Stromal cell of bone marrow (primary cell): ENCODE data around the gene DDX54.
A peak's percentile ranks its signal among the peaks of the same experiment; 100 is the strongest.

Source experiments
- DNase-seq: peaks from one replicate; pipeline ENCODE4 v3.0.0-alpha.2; 2012; ENCODE audit warnings: low read depth

DDX54 gene

DNA sequence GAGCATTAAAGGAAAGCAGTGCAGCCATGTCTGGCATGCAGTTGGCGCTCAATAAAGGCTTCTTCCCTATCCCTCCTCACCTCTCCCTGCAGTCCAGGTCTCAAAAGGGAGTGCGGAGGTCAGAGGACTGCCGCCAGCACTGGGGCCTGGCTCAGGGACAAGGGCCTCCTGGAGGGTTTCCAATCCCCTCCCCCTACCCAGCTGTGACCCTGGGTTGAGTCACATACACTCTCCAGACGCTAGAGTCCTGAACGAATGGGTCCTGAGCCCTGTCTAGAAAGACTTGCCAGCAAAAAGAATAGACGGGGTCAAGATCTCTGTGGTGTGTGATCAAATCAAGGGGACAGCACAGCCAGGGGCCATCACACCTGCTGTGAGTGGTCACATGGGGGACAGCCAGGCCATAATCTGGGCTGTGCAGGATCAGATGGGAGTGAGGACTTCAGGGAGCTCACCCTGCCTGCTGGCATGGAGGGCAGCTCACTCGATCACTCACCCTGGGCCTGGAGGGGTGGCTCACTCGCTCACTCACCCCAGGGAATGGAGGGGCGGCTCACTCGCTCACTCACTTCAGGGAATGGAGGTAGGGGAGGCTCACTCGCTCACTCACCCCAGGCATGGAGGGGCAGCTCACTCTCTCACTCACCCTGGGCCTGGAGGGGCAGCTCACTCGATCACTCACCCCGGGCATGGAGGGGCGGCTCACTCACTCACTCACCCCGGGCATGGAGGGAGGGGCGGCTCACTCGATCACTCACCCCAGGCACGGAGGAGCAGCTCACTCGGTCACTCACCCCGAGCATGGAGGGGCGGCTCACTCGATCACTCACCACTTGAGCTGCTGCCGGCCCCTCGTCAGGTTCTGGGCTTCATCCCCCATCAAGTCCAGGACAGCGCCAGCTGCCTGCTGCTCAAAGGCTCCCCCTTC, 22.9 kb downstream of the DDX54 start:
- DNase-seq, result no peak

GRCh38 chr12:113161415-113162016, 23.8 kb downstream of the DDX54 start:
- DNase-seq, result no peak

DNA sequence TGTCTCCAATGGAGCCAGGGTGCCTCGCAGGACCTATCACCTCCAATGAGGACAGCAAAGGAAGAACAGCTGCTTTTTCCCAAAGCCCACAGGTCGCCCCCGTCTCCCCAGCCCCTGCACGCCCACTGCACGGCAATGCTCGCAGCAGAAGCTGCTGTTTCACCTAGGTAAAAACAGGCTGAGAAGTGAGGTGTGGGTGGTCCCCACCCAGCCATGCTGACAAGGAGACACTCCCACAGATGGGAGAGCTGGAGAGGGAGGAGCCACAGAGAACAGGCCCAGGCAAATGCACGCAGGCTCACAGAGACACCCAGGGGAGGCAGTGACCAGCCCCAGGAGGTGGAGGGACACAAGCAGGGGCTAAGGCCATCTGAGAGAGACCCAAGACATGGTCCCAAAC, 25.3 kb downstream of the DDX54 start:
- no peak for DNase-seq

GRCh38 chr12:113158439-113159203, 26.7 kb downstream of the DDX54 start:
- no peak for DNase-seq

- DNase-seq, result no peak
Measured at GRCh38 chr12:113157218-113157859, 27.9 kb downstream of the DDX54 start.

DNA sequence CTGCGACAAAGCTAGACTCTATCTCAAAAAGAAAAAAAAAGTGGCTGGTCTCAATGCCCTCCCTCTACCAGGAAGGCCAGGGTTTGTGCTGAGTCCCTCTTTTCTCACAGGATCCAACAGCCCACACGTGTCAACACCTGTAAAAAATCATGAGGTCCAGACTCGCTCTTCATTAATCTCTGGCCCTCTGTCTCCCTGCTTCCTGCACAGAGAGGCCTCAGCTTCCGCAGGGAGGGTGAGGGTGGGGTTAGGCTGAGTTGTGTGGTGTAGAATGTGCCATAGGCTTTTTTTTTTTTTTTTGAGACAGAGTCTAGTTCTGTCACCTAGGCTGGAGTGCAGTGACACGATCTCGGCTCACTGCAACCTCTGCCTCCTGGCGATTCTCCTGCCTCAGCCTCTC, 29.6 kb downstream of the DDX54 start:
- no peak for DNase-seq

DNA sequence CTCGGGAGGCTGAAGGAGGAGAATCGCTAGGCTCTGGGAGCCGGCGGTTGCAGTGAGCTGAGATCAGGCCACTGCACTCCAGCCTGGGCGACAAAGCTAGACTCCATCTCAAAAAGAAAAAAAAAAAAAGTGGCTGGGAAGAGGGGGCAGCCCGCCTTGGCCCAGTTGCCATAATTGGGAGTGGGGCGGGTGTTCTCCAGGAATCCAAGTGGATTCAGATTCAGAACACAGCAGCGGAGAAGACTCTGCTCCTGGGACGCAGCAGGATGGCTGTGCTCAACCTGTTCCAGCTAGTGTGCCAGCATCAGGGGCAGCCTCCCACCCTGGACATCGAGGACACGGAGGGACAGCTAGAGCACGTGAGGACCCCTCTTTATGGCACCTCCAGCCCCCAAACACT, 30.2 kb downstream of the DDX54 start:
- no peak for DNase-seq

- no peak for DNase-seq
Measured at GRCh38 chr12:113154351-113154973, 30.8 kb downstream of the DDX54 start.

- DNase-seq, result peak; percentile 55
Measured at GRCh38 chr12:113152835-113153814, 32.2 kb downstream of the DDX54 start.

- no peak for DNase-seq
Measured at GRCh38 chr12:113152196-113152834, 33.0 kb downstream of the DDX54 start.

- no peak for DNase-seq
Measured at GRCh38 chr12:113151655-113152054, 33.6 kb downstream of the DDX54 start.

GRCh38 chr12:113149361-113150150, 35.7 kb downstream of the DDX54 start, which contains the start of gene CFAP73:
TSS of gene CFAP73 (plus strand) at chr12:113149724. CDS start at chr12:113149858, 134 bp downstream.
- DNase-seq, result peak; percentile 56

- DNase-seq, result no peak
Measured at GRCh38 chr12:113146999-113147398, 38.3 kb downstream of the DDX54 start.

- no peak for DNase-seq
Measured at GRCh38 chr12:113145720-113146551, 39.3 kb downstream of the DDX54 start.

DNA sequence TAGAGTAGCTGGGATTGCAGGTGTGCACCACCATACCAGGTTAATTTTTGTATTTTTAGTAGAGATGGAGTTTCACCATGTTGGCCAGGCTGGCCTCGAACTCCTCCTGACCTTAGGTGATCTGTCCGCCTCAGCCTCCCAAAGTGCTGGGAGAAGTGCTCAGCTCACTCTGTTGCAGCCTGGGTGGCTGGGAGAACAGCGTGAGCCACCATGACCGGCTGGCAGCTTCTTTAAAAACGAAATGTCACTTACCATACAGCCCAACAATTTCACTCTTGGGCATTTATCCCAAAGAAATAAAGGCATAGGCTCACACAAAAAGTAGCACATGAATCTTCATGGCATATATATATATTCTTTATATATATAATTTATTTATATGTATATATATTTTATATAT, 40.5 kb downstream of the DDX54 start:
- DNase-seq, result no peak

DNA sequence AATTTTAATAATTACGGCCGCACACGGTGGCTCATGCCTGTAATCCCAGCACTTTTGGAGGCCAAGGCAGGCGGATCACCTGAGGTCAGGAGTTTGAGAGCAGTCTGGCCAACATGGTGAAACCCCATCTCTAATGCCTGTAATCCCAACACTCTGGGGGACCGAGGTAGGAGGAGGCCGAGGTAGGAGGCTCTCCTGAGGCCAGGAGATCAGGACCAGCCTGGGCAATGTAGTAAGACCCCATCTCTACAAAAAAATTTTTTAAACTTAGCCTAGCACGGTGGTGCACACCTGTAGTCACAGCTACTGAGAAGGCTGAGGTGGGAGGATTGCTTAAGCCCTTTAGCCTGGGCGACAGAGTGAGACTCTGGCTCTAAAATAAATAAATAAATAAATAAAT, 41.3 kb downstream of the DDX54 start:
- no peak for DNase-seq

DNA sequence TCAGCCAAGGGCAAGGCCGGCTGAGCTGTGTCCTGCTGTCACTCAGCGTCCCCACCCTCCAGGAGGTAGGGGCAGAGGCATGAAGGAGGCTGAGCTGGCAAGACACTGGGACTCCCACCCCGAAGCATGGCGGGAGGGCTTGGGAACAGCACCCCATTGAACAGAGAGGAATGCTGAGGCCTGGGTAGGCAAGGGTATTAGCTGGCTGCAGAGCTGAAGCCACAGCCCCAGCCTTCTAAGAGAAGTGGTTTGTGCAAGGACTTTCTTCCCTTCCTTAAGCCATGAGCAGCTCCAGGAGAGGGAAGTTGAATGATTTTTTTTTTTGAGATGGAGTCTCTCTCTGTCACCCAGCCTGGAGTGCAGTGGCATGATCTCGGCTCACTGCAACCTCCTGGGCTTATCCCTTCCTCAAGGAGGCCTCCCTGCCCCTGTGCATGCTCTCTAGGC, 42.4 kb downstream of the DDX54 start:
- no peak for DNase-seq
